GM23338 (cell line): ENCODE measurements around the gene NCOR2. TPM values are rescaled to one million over a fixed set of nuclear protein-coding genes. Genes with fewer than 3 reads are reported as not detected.

ENCODE experiments used
- ATAC-seq: fragments of 200-7000 bp; cut with Tn5 transposase; 3 replicates; pipeline ENCODE4 v1.9.1; 2020
- DNase-seq: peaks from one replicate; pipeline ENCODE4 v3.0.0-alpha.2; 2015; ENCODE audit warnings: low spot score
- H2AFZ ChIP-seq: fragments of 200-600 bp; sonication (generic); 2 replicates; pipeline ENCODE4 v1.8.0; 2016; ENCODE audit warnings: antibody characterized with exemption, mild to moderate bottlenecking, moderate library complexity
- H3F3A ChIP-seq: fragments of 200-600 bp; sonication (generic); replicated peaks from 2 replicates; pipeline ENCODE4 v1.8.0; 2017; ENCODE audit warnings: antibody characterized with exemption, mixed run types, low read depth
- H3K27ac ChIP-seq: fragments of 200-600 bp; sonication (generic); 2 replicates; pipeline ENCODE4 v1.6.1; 2016; ENCODE audit warnings: low read depth
- H3K27me3 ChIP-seq: fragments of 200-600 bp; sonication (generic); 2 replicates; pipeline ENCODE4 v1.8.0; 2016; ENCODE audit warnings: mild to moderate bottlenecking, mixed run types, moderate library complexity; ENCODE audit not compliant: insufficient read depth
- H3K36me3 ChIP-seq: fragments of 200-600 bp; sonication (generic); 2 replicates; pipeline ENCODE4 v1.8.0; 2016; ENCODE audit warnings: mild to moderate bottlenecking; ENCODE audit not compliant: insufficient read depth
- H3K4me1 ChIP-seq: fragments of 200-600 bp; sonication (generic); 2 replicates; pipeline ENCODE4 v1.8.0; 2016; ENCODE audit warnings: mild to moderate bottlenecking, moderate library complexity; ENCODE audit not compliant: insufficient read depth
- H3K4me2 ChIP-seq: fragments of 200-600 bp; sonication (generic); 2 replicates; pipeline ENCODE4 v1.7.1; 2017; ENCODE audit warnings: mixed run types
- H3K4me3 ChIP-seq: fragments of 200-600 bp; sonication (generic); 2 replicates; pipeline ENCODE4 v1.6.1; 2016; ENCODE audit warnings: mixed run types
- H3K79me2 ChIP-seq: fragments of 200-600 bp; sonication (generic); replicated peaks from 2 replicates; pipeline ENCODE4 v1.8.0; 2017; ENCODE audit warnings: mild to moderate bottlenecking; ENCODE audit not compliant: insufficient read depth
- H3K9me2 ChIP-seq: fragments of 200-600 bp; sonication (generic); 2 replicates; pipeline ENCODE4 v1.8.0; 2017; ENCODE audit not compliant: insufficient read depth
- H4K20me1 ChIP-seq: fragments of 200-600 bp; sonication (generic); replicated peaks from 2 replicates; pipeline ENCODE4 v1.8.0; 2017; ENCODE audit warnings: mild to moderate bottlenecking; ENCODE audit not compliant: insufficient read depth
- H3K27ac Mint-ChIP-seq: 2 replicates; pipeline ENCODE4 v1.8.0; 2020; ENCODE audit warnings: inconsistent platforms, mild to moderate bottlenecking, moderate library complexity, mixed read lengths
- H3K27me3 Mint-ChIP-seq: 3 replicates; pipeline ENCODE4 v1.8.0; 2022; ENCODE audit warnings: low read depth, mild to moderate bottlenecking, moderate library complexity, mixed read lengths, inconsistent platforms; ENCODE audit not compliant: insufficient read depth, poor library complexity
- H3K36me3 Mint-ChIP-seq: 3 replicates; pipeline ENCODE4 v1.8.0; 2021; ENCODE audit warnings: low read depth, mild to moderate bottlenecking, inconsistent platforms, moderate library complexity, mixed read lengths
- H3K4me1 Mint-ChIP-seq: 3 replicates; pipeline ENCODE4 v1.8.0; 2020; ENCODE audit warnings: mild to moderate bottlenecking, inconsistent platforms, mixed read lengths
- H3K4me3 Mint-ChIP-seq: 3 replicates; pipeline ENCODE4 v1.8.0; 2021; ENCODE audit warnings: moderate library complexity, mild to moderate bottlenecking, inconsistent platforms, mixed read lengths
- H3K9me3 Mint-ChIP-seq: 3 replicates; pipeline ENCODE4 v1.8.0; 2020; ENCODE audit warnings: moderate library complexity, mild to moderate bottlenecking, inconsistent platforms, mixed read lengths
- CREB1 ChIP-seq: fragments of 250-450 bp; sonication (Bioruptor Pico); IDR thresholded peaks from 2 replicates; pipeline ENCODE4 v1.5.0; 2020; ENCODE audit warnings: low read depth, mild to moderate bottlenecking, moderate library complexity
- CTCF ChIP-seq, 2 experiments: fragments of 200-600 bp in 1 of 2; sonication (generic) in 1 of 2; conservative IDR thresholded peaks; 2 replicates each; pipeline versions ENCODE4 v1.5.1 to v1.6.1; 2016 to 2017; ENCODE audit warnings: antibody characterized with exemption in 2 of 2, low read depth in 2 of 2, mild to moderate bottlenecking in 2 of 2, moderate library complexity in 1 of 2
- ETS1 ChIP-seq: IDR thresholded peaks from 2 replicates; pipeline ENCODE4 v1.6.1; 2016; ENCODE audit warnings: antibody characterized with exemption
- EZH2 ChIP-seq: fragments of 200-600 bp; sonication (generic); IDR thresholded peaks from one replicate; pipeline ENCODE4 v1.8.0; 2017; ENCODE audit warnings: antibody characterized with exemption, mild to moderate bottlenecking, low read depth; ENCODE audit not compliant: unreplicated experiment
- JUNB ChIP-seq: IDR thresholded peaks from one replicate; pipeline ENCODE4 v1.6.1; 2016; ENCODE audit warnings: antibody characterized with exemption; ENCODE audit not compliant: unreplicated experiment
- NANOG ChIP-seq: IDR thresholded peaks from 2 replicates; pipeline ENCODE4 v1.6.1; 2016; ENCODE audit warnings: antibody characterized with exemption, borderline replicate concordance
- POLR2AphosphoS5 ChIP-seq: IDR thresholded peaks from 2 replicates; pipeline ENCODE4 v1.6.1; 2016; ENCODE audit warnings: antibody characterized with exemption, low read depth
- REST ChIP-seq: IDR thresholded peaks from one replicate; pipeline ENCODE4 v1.6.1; 2018; ENCODE audit warnings: antibody characterized with exemption; ENCODE audit not compliant: unreplicated experiment
- STAT1 ChIP-seq: IDR thresholded peaks from one replicate; pipeline ENCODE4 v1.6.1; 2016; ENCODE audit warnings: antibody characterized with exemption; ENCODE audit not compliant: unreplicated experiment
- ZNF114 ChIP-seq: fragments of 250-450 bp; sonication (Bioruptor Pico); IDR thresholded peaks from 2 replicates; pipeline ENCODE4 v1.5.0; 2020; ENCODE audit warnings: mild to moderate bottlenecking, moderate library complexity
- ZNF331 ChIP-seq: fragments of 250-450 bp; sonication (Bioruptor Pico); IDR thresholded peaks from 2 replicates; pipeline ENCODE4 v1.5.0; 2020; ENCODE audit warnings: low read depth, mild to moderate bottlenecking, moderate library complexity
- ZNF462 ChIP-seq: fragments of 250-450 bp; sonication (Bioruptor Pico); IDR thresholded peaks from 2 replicates; pipeline ENCODE4 v1.5.0; 2020; ENCODE audit warnings: mild to moderate bottlenecking, moderate library complexity
- polyA plus RNA-seq: library from polyadenylated mRNA; unstranded; fragments of >200 nt; fragmentation: Nextera tagmentation; extraction: Ambion mirVana; gene quantifications from 2 replicates; pipeline ENCODE4 v1.2.1, GENCODE V29; 2016
- total RNA-seq: library from RNA; depleted of rRNA; stranded (reverse); fragments of >200 nt; shearing (Covaris generic); gene quantifications from 2 replicates; pipeline ENCODE4 v1.2.3, GENCODE V29; 2014

The NCOR2 gene
- total and polyA plus RNA-seq, 2 experiments from 2014 or later = 69.6 to 190 TPM

- Mint-ChIP-seq H3K27ac (no peak overlapping the region), H3K4me1 (peaks cover 11% of the 10 kb centered on the region), H3K4me3 (no peak overlapping the region), H3K27me3 (peaks cover 14% of the 10 kb centered on the region), H3K9me3 (peaks cover 17% of the 10 kb centered on the region), H3K36me3 (peaks cover 2% of the 10 kb centered on the region; the same call in 2 of the 3 replicates)
- H3K27ac ChIP-seq = no peak overlapping the region
- no peak for ATAC-seq
- H3K9me2 ChIP-seq = no peaks in the 10 kb centered on the region
- no peak overlapping the region for H2AFZ ChIP-seq
- H3K4me2 ChIP-seq = no peak overlapping the region
- H3K36me3 ChIP-seq = no peaks in the 10 kb centered on the region
- DNase-seq = no peak
- H3K4me1 ChIP-seq = peaks cover 4% of the 10 kb centered on the region
- H3K79me2 ChIP-seq = no peaks in the 10 kb centered on the region
- TF ChIP-seq ETS1 (no peak), ZNF462 (no peak), POLR2AphosphoS5 (no peak), CTCF (conservative IDR thresholded peaks at IDR 0.05; ENCODE audit: low read depth in 2 of 2) (no peak), ZNF331 (CRISPR knock-in tag) (no peak), NANOG (no peak), CREB1 (CRISPR knock-in tag) (no peak), STAT1 (no peak), EZH2 (no peak), ZNF114 (CRISPR knock-in tag) (no peak), JUNB (no peak), REST (no peak)
- H3F3A ChIP-seq = no peaks in the 10 kb centered on the region
- H3K27me3 ChIP-seq = no peaks in the 10 kb centered on the region
- H4K20me1 ChIP-seq = no peaks in the 10 kb centered on the region
- no peak overlapping the region for H3K4me3 ChIP-seq
Measured at GRCh38 chr12:124576061-124576650, 8.7 kb upstream of the NCOR2 start.
